A549 treated with CORT108297 at 1 μM for 4 hours (cell line): Measurements from ENCODE around the gene WDFY4. TPM values are rescaled to one million over a fixed set of nuclear protein-coding genes. Genes with fewer than 3 reads are reported as not detected.

Experiments used
- total RNA-seq: library from RNA; stranded (reverse); fragments of 200-300 nt; extraction: Qiagen RNA extraction; gene quantifications from 5 replicates; pipeline ENCODE4 v1.2.3, GENCODE V29; 2022

The WDFY4 gene, protein sequence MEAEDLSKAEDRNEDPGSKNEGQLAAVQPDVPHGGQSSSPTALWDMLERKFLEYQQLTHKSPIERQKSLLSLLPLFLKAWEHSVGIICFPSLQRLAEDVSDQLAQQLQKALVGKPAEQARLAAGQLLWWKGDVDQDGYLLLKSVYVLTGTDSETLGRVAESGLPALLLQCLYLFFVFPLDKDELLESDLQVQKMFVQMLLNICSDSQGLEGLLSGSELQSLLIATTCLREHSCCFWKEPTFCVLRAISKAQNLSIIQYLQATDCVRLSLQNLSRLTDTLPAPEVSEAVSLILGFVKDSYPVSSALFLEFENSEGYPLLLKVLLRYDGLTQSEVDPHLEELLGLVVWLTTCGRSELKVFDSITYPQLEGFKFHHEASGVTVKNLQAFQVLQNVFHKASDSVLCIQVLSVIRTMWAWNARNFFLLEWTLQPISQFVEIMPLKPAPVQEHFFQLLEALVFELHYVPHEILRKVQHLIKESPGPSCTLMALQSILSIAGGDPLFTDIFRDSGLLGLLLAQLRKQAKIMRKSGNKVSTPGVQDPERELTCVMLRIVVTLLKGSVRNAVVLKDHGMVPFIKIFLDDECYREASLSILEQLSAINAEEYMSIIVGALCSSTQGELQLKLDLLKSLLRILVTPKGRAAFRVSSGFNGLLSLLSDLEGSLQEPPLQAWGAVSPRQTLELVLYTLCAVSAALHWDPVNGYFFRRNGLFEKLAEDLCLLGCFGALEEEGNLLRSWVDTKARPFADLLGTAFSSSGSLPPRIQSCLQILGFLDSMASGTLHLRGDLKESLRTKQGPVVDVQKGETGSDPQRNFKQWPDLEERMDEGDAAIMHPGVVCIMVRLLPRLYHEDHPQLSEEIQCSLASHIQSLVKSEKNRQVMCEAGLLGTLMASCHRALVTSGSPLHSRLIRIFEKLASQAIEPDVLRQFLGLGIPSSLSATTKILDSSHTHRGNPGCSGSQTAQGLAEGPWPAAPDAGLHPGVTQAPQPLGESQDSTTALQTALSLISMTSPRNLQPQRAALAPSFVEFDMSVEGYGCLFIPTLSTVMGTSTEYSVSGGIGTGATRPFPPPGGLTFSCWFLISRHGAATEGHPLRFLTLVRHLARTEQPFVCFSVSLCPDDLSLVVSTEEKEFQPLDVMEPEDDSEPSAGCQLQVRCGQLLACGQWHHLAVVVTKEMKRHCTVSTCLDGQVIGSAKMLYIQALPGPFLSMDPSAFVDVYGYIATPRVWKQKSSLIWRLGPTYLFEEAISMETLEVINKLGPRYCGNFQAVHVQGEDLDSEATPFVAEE (N-terminal part only)
- 0.02 to 0.05 TPM in 2 of 5 replicates, not detected in the others for total RNA-seq

DNA sequence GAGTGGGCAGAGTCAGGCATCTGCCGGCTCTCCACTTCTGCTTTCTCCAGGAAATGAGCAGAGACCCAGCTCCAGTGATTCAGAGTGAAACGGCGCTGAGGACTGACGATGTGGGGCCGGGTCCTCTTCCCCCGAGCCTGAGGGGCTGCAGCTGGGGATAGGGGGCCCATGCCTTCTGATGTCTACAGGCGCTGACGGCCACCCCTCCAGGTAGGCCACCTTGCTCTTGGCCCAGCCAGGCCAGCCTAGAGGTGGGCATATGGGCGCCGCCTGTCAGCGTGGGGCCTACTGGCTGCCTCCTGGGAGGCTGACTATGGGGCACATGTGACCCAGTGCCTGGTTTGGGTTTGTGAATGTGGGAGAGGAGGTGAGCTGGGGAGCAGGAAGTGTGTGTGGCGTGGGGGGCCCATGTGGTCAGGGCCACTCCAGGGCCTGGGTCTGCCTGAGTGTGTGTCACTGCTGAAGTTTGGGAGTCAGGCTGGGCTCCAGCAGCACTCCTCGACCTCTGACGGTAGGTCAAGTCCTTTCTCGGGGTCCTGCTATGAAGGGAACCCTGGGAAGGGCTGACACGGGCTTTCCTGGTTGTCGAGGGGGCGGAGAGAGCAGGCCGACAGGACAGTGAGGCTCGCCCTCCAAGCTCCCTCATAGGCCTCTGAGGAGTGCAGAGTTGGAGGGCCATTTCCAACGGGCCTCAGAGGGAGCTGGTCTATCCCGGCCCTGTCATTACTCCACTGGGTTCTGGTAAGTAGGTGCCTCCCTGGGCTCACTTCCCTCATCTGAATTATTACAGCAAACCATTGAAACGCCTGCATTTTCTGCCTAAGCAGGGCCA, at the start of gene WDFY4:
Gene WDFY4, plus strand, starts transcription at position 82 of the 832 bp plus-strand sequence. CDS start 24,860 bp downstream, outside the sequence.

DNA sequence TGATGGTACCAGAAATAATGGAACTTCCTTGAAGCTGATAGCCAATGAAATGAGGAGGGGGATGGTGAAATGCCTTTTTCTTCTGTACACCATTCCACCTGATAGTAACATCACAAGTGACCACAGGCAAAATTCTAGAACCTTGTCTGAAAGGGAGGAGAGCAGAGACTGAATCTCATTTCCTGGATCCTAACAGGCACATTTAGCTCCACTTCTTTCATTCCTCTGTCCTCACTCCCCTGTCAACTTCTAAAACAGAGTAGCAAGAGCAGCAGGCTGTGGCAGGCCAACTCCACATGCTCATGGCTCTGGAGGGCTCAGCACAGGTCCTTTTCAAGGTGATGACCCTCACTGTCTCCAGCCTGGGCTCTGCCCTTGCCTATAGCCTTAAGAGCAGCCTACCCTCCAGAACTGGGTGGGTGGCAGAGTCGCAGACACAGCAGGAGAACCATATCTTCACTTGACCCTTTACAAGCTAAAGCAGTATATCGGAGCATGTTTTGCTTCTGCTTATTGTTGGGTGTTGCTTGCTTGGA, 255.2 kb downstream of the WDFY4 start, which contains the start of gene LRRC18:
Gene LRRC18, minus strand, starts transcription at position 51 of the 536 bp plus-strand sequence. CDS start 25,685 bp downstream, outside the sequence.

Other genes starting within 250 kb of the WDFY4 start
- gene ARHGAP22, start 79.8 kb upstream of the WDFY4 start, total RNA-seq: 3.7 to 5.2 TPM (median 4.1 TPM) in 5 replicates